HCT116 (cell line): ENCODE data around the gene VAV1. TPM values are rescaled to one million over a fixed set of nuclear protein-coding genes. Genes with fewer than 3 reads are reported as not detected.

Source experiments
- ATAC-seq: fragments of 200-7000 bp; cut with Tn5 transposase; 2 replicates; pipeline ENCODE4 v1.9.1; 2020; ENCODE audit warnings: mild to moderate bottlenecking, moderate library complexity
- BruUV-seq: library from RNA; stranded (reverse); fragments of 400-500 nt; replicated peaks from 2 replicates; lab custom pipeline; 2021; lab: Mats Ljungman, UMichigan
- CTCF ChIA-PET: fragments of 300-600 bp; sonication (Branson Sonifier 250); formaldehyde crosslinking; loops from one replicate; lab custom pipeline; 2021; ENCODE audit warnings: antibody characterized with exemption; lab: Charles Lee
- POLR2A ChIA-PET: fragments of 300-600, 350-600 bp; sonication (Branson Sonifier 250); formaldehyde crosslinking; loops from one replicate; lab custom pipeline; 2021; ENCODE audit warnings: antibody characterized with exemption; lab: Charles Lee
- RAD21 ChIA-PET, 2 experiments: fragments of 300-600 bp; sonication (Branson Sonifier 250); formaldehyde crosslinking; loops; one replicate each; lab custom pipeline; 2023; ENCODE audit warnings: low total read pairs in 2 of 2; ENCODE audit not compliant: uncharacterized antibody in 2 of 2, unreplicated experiment in 2 of 2, low non-redundant PET in 1 of 2; lab: Charles Lee
- DNase-seq: peaks from one replicate; pipeline ENCODE4 v3.0.0-alpha.2; 2010; ENCODE audit warnings: low read depth, low spot score
- H2AFZ ChIP-seq: fragments of 200-600 bp; shearing (Covaris generic), sonication (generic); 2 replicates; pipeline ENCODE4 v1.6.1; 2017; ENCODE audit warnings: low read depth, mixed run types, mixed read lengths, antibody characterized with exemption, low read length; ENCODE audit not compliant: poor library complexity, severe bottlenecking
- H3K27ac ChIP-seq: 2 replicates; pipeline ENCODE4 v1.5.1; 2012; ENCODE audit warnings: low read depth, low read length
- H3K27me3 ChIP-seq: fragments of 200-600 bp; sonication (generic); 2 replicates; pipeline ENCODE4 v1.6.1; 2016; ENCODE audit warnings: mixed run types, low read length, mixed read lengths; ENCODE audit not compliant: insufficient read depth
- H3K36me3 ChIP-seq, 2 experiments: fragments of 200-500 bp in 1 of 2; fragments of 200-600 bp in 1 of 2; sonication (Bioruptor generic) in 1 of 2; sonication (generic) in 1 of 2; 2 replicates each; pipeline versions ENCODE4 v1.5.1 to v1.6.1; 2014 to 2016; ENCODE audit warnings: low read length in 2 of 2, inconsistent platforms in 1 of 2, mixed read lengths in 1 of 2, mixed run types in 1 of 2; ENCODE audit not compliant: insufficient read depth in 2 of 2, control insufficient read depth in 1 of 2
- H3K4me1 ChIP-seq, 2 experiments: fragments of 200-600 bp in 1 of 2; sonication (generic) in 1 of 2; 2 replicates each; pipeline versions ENCODE4 v1.5.1 to v1.6.1; 2012 to 2017; ENCODE audit warnings: low read length in 2 of 2, inconsistent platforms in 1 of 2, mild to moderate bottlenecking in 1 of 2, mixed read lengths in 1 of 2, mixed run types in 1 of 2, moderate library complexity in 1 of 2; ENCODE audit not compliant: insufficient read depth in 2 of 2, control insufficient read depth in 1 of 2
- H3K4me2 ChIP-seq: fragments of 200-600 bp; sonication (generic); 2 replicates; pipeline ENCODE4 v1.6.1; 2017; ENCODE audit warnings: mixed run types, low read length, mixed read lengths
- H3K4me3 ChIP-seq, 2 experiments: fragments of 200-600 bp in 1 of 2; sonication (generic) in 1 of 2; replicated peaks in 1 of 2; 2 replicates each; pipeline ENCODE4 v1.5.1; 2011 to 2016; ENCODE audit warnings: low read length in 2 of 2, control low read depth in 1 of 2, low read depth in 1 of 2, mild to moderate bottlenecking in 1 of 2, mixed read lengths in 1 of 2, mixed run types in 1 of 2
- H3K79me2 ChIP-seq: fragments of 200-600 bp; sonication (generic); 2 replicates; pipeline ENCODE4 v1.6.1; 2017; ENCODE audit warnings: mild to moderate bottlenecking, mixed run types, low read length, moderate library complexity, mixed read lengths; ENCODE audit not compliant: insufficient read depth
- H3K9ac ChIP-seq: fragments of 200-600 bp; sonication (generic); 2 replicates; pipeline ENCODE4 v1.6.1; 2016; ENCODE audit warnings: low read length, mixed read lengths
- H3K9me2 ChIP-seq: fragments of 200-600 bp; sonication (generic), shearing (Covaris generic); 2 replicates; pipeline ENCODE4 v1.6.1; 2017; ENCODE audit warnings: mixed run types, mild to moderate bottlenecking, moderate library complexity; ENCODE audit not compliant: insufficient read depth
- H3K9me3 ChIP-seq, 2 experiments: fragments of 200-500 bp in 1 of 2; fragments of 200-600 bp in 1 of 2; sonication (Bioruptor generic) in 1 of 2; sonication (generic) in 1 of 2; 2 replicates each; pipeline ENCODE4 v1.6.1; 2014 to 2017; ENCODE audit warnings: low read length in 2 of 2, mixed read lengths in 2 of 2, inconsistent platforms in 1 of 2, low read depth in 1 of 2, mild to moderate bottlenecking in 1 of 2, mixed run types in 1 of 2, moderate library complexity in 1 of 2; ENCODE audit not compliant: control insufficient read depth in 1 of 2, insufficient read depth in 1 of 2
- H4K20me1 ChIP-seq: fragments of 200-600 bp; sonication (generic), shearing (Covaris generic); 2 replicates; pipeline ENCODE4 v1.6.1; 2017; ENCODE audit warnings: mixed run types, mild to moderate bottlenecking, moderate library complexity; ENCODE audit not compliant: insufficient read depth
- CEBPB ChIP-seq: IDR thresholded peaks from 2 replicates; pipeline ENCODE4 v1.6.1; 2012; ENCODE audit warnings: low read depth
- EGR1 ChIP-seq: IDR thresholded peaks from 2 replicates; pipeline ENCODE4 v1.6.1; 2012; ENCODE audit warnings: low read depth
- EZH2phosphoT487 ChIP-seq: fragments of 200-600 bp; IDR thresholded peaks from 2 replicates; pipeline ENCODE4 v1.6.1; 2018; ENCODE audit warnings: antibody characterized with exemption, borderline replicate concordance
- FOSL1 ChIP-seq: IDR thresholded peaks from 2 replicates; pipeline ENCODE4 v1.6.1; 2012; ENCODE audit warnings: low read depth
- POLR2A ChIP-seq: IDR thresholded peaks from 2 replicates; pipeline ENCODE4 v1.7.0; 2011; ENCODE audit warnings: borderline replicate concordance; ENCODE audit not compliant: insufficient read depth, insufficient read length; ENCODE audit errors: extremely low read depth
- RAD21 ChIP-seq: IDR thresholded peaks from 2 replicates; pipeline ENCODE4 v1.6.1; 2012; ENCODE audit warnings: low read depth, mild to moderate bottlenecking
- SIN3A ChIP-seq: IDR thresholded peaks from 2 replicates; pipeline ENCODE4 v1.6.1; 2012; ENCODE audit warnings: low read depth
- SP1 ChIP-seq: IDR thresholded peaks from 2 replicates; pipeline ENCODE4 v1.6.1; 2012; ENCODE audit warnings: low read depth
- TCF7L2 ChIP-seq: IDR thresholded peaks from 2 replicates; pipeline ENCODE4 v1.7.0; 2011; ENCODE audit warnings: borderline replicate concordance, inconsistent platforms; ENCODE audit not compliant: insufficient read depth, insufficient read length; ENCODE audit errors: extremely low read depth
- YY1 ChIP-seq: IDR thresholded peaks from 2 replicates; pipeline ENCODE4 v1.6.1; 2011; ENCODE audit warnings: low read length, low read depth, moderate library complexity, mild to moderate bottlenecking; ENCODE audit not compliant: insufficient replicate concordance; ENCODE audit errors: extremely low read depth
- ZBTB33 ChIP-seq: IDR thresholded peaks from 2 replicates; pipeline ENCODE4 v1.6.1; 2011; ENCODE audit warnings: mild to moderate bottlenecking, low read length, moderate library complexity; ENCODE audit not compliant: insufficient replicate concordance; ENCODE audit errors: extremely low read depth
- intact Hi-C: fragments of 100-400 bp; cut with micrococcal nuclease; formaldehyde crosslinking; loops from 2 replicates; pipeline ENCODE4 v1.10.0; 2022
- total RNA-seq: library from RNA; stranded (reverse); gene quantifications from one replicate; pipeline ENCODE4 v1.2.1, GENCODE V29; 2021; ENCODE audit not compliant: unreplicated experiment

The VAV1 gene
- total RNA-seq, 1 experiment from 2014 or later: 20.6 TPM

- ChIA-PET POLR2A (no interaction called here), CTCF (interaction anchor here (0.6 to 1.2 kb wide), 2 partner anchors 17 to 131 kb away, joined by 3 to 6 read pairs; no protein-coding TSS in a partner anchor), RAD21 (no interaction called here)
- H3K4me2 ChIP-seq: no peak overlapping the region
- H3K9ac ChIP-seq: no peak overlapping the region
- no TSS peak for BruUV-seq
- H2AFZ ChIP-seq: no peak overlapping the region
- DNase-seq (no peak), ATAC-seq (no peak)
- no peaks in the 10 kb centered on the region for H3K27me3 ChIP-seq
- no peak overlapping the region for H3K4me3 ChIP-seq
- no peaks in the 10 kb centered on the region for H3K9me2 ChIP-seq
- peaks cover 12 to 27% of the 10 kb centered on the region in 2 experiments for H3K4me1 ChIP-seq
- no peak overlapping the region for H3K27ac ChIP-seq
- intact Hi-C loops: no loop called here
- TF ChIP-seq ZBTB33: no peak
- TF ChIP-seq FOSL1: no peak
- no peak for TF ChIP-seq EGR1
- no peak for TF ChIP-seq CEBPB
- TF ChIP-seq TCF7L2: no peak
- TF ChIP-seq SIN3A: no peak
- TF ChIP-seq RAD21: no peak
- no peak for TF ChIP-seq POLR2A
- no peak for TF ChIP-seq SP1
- no peak for TF ChIP-seq EZH2phosphoT487
- TF ChIP-seq YY1: no peak
- H4K20me1 ChIP-seq: no peaks in the 10 kb centered on the region
- H3K36me3 ChIP-seq: no peaks in the 10 kb centered on the region; a peak in 2 of 4 replicates
- no peaks in the 10 kb centered on the region for H3K9me3 ChIP-seq
- peaks cover 17% of the 10 kb centered on the region for H3K79me2 ChIP-seq
Measured at GRCh38 chr19:6732803-6733337, 39.6 kb upstream of the VAV1 start.
